Activated T-cell treated with anti-CD3 and anti-CD28 coated beads for 4 hours (primary cell): ENCODE measurements around the gene KCNK16.

ENCODE experiments used
- DNase-seq: peaks from one replicate; pipeline ENCODE4 v3.0.0-alpha.2; 2020

The KCNK16 gene

GRCh38 chr6:39341352-39341751 is 18.9 kb upstream of the KCNK16 start:
- no peak for DNase-seq

- no peak for DNase-seq
These were observed 17.5 kb upstream of the KCNK16 start for GRCh38 chr6:39339868-39340550.

GRCh38 chr6:39339096-39339867 is 16.8 kb upstream of the KCNK16 start:
- DNase-seq, result no peak

- DNase-seq, result no peak
These were observed 15.9 kb upstream of the KCNK16 start for GRCh38 chr6:39338397-39338796.

GRCh38 chr6:39335780-39336545 is 13.5 kb upstream of the KCNK16 start:
- no peak for DNase-seq

- no peak for DNase-seq
These were observed 11.3 kb upstream of the KCNK16 start for GRCh38 chr6:39333644-39334438.

- no peak for DNase-seq
These were observed 8.0 kb upstream of the KCNK16 start for GRCh38 chr6:39330476-39330875.

GRCh38 chr6:39330057-39330456 is 7.6 kb upstream of the KCNK16 start:
- no peak for DNase-seq

GRCh38 chr6:39328066-39328465 is 5.6 kb upstream of the KCNK16 start:
- DNase-seq, result no peak

GRCh38 chr6:39327507-39327906 is 5.0 kb upstream of the KCNK16 start:
- no peak for DNase-seq

GRCh38 chr6:39321761-39322160 is 741 bp downstream of the KCNK16 start:
- no peak for DNase-seq

- DNase-seq, result no peak
These were observed 2.0 kb downstream of the KCNK16 start for GRCh38 chr6:39320363-39320984.

- DNase-seq, result no peak
These were observed 2.7 kb downstream of the KCNK16 start for GRCh38 chr6:39319621-39320362.

GRCh38 chr6:39317256-39317655 is 5.2 kb downstream of the KCNK16 start:
- no peak for DNase-seq

GRCh38 chr6:39314273-39314795 is 8.2 kb downstream of the KCNK16 start, which contains the start of gene KCNK17:
KCNK17 (minus strand) TSS chr6:39314419; CDS start chr6:39314320, 99 bp downstream.
- no peak for DNase-seq

- DNase-seq, result no peak
These were observed 8.8 kb downstream of the KCNK16 start for GRCh38 chr6:39313526-39314272.

- no peak for DNase-seq
These were observed 9.5 kb downstream of the KCNK16 start for GRCh38 chr6:39312912-39313525.

- no peak for DNase-seq
These were observed 12.0 kb downstream of the KCNK16 start for GRCh38 chr6:39310542-39310941.

GRCh38 chr6:39309942-39310531 is 12.5 kb downstream of the KCNK16 start:
- DNase-seq, result peak; percentile 24

- no peak for DNase-seq
These were observed 15.0 kb downstream of the KCNK16 start for GRCh38 chr6:39307462-39307861.
